HL-60 (cell line): ENCODE measurements around the gene HELZ.
"Not testable (repeated sequence)": the region's sequence is repeated elsewhere in the genome, so short reads cannot be mapped to it uniquely, and the experiment has no call there.

Experiments
- DNase-seq, 2 experiments: peaks; one replicate each; pipeline ENCODE4 v3.0.0-alpha.2; 2010 to 2020; ENCODE audit warnings: low read depth in 1 of 2, low spot score in 1 of 2
- H3K27ac ChIP-seq: fragments of 250-450 bp; sonication (Bioruptor Pico); replicated peaks from 2 replicates; pipeline ENCODE4 v1.5.1; 2020; ENCODE audit warnings: mild to moderate bottlenecking, moderate library complexity
- H3K27me3 ChIP-seq: fragments of 250-450 bp; sonication (Bioruptor Pico); 2 replicates; pipeline ENCODE4 v1.5.1; 2021; ENCODE audit warnings: mild to moderate bottlenecking, moderate library complexity; ENCODE audit not compliant: insufficient read depth, poor library complexity, severe bottlenecking
- H3K4me3 ChIP-seq: replicated peaks from 2 replicates; pipeline ENCODE4 v1.5.1; 2011; ENCODE audit warnings: mild to moderate bottlenecking, control low read depth, low read length; ENCODE audit not compliant: insufficient read depth
- CTCF ChIP-seq: IDR thresholded peaks from one replicate; pipeline ENCODE4 v1.5.1; 2011; ENCODE audit warnings: low read length, control low read depth, inconsistent platforms; ENCODE audit not compliant: insufficient read depth
- GABPA ChIP-seq: IDR thresholded peaks from 2 replicates; pipeline ENCODE4 v1.6.1; 2012; ENCODE audit warnings: low read depth
- POLR2AphosphoS5 ChIP-seq: IDR thresholded peaks from 2 replicates; pipeline ENCODE4 v1.6.1; 2012; ENCODE audit warnings: low read depth
- REST ChIP-seq: IDR thresholded peaks from 2 replicates; pipeline ENCODE4 v1.6.1; 2012; ENCODE audit warnings: low read depth; ENCODE audit not compliant: insufficient replicate concordance
- SPI1 ChIP-seq: IDR thresholded peaks from 2 replicates; pipeline ENCODE4 v1.6.1; 2012; ENCODE audit warnings: low read depth, mild to moderate bottlenecking, borderline replicate concordance

Gene HELZ

GRCh38 chr17:67290244-67290643 lies 45.2 kb upstream of the HELZ start:
- TF ChIP-seq REST: no peak
- no peak for TF ChIP-seq CTCF
- no peak for TF ChIP-seq GABPA
- TF ChIP-seq POLR2AphosphoS5: no peak
- Histone ChIP-seq H3K27me3 (no peaks in the 10 kb centered on the region), H3K4me3 (no peak overlapping the region), H3K27ac (no peak overlapping the region)
- no peak for DNase-seq

- no peak overlapping the region for H3K27ac ChIP-seq
- no peak for TF ChIP-seq GABPA
- no peak for TF ChIP-seq CTCF
- TF ChIP-seq SPI1: no peak
- no peak for TF ChIP-seq POLR2AphosphoS5
- no peak for TF ChIP-seq REST
- no peaks in the 10 kb centered on the region for H3K27me3 ChIP-seq
- DNase-seq: no peak
- no peak overlapping the region for H3K4me3 ChIP-seq
Observed at GRCh38 chr17:67289181-67289876, 44.3 kb upstream of the HELZ start.

GRCh38 chr17:67286826-67287225 lies 41.8 kb upstream of the HELZ start:
- H3K27ac ChIP-seq, H3K27me3 ChIP-seq, DNase-seq, H3K4me3 ChIP-seq: not testable (repeated sequence)

GRCh38 chr17:67285360-67285759 lies 40.4 kb upstream of the HELZ start:
- H3K4me3 ChIP-seq: no peak overlapping the region
- H3K27ac ChIP-seq: no peak overlapping the region
- no peaks in the 10 kb centered on the region for H3K27me3 ChIP-seq
- DNase-seq: no peak
- TF ChIP-seq GABPA (no peak), REST (no peak), CTCF (no peak), SPI1 (no peak), POLR2AphosphoS5 (no peak)
